SK-N-SH treated with all-trans-retinoic acid at 6 μM for 48 hours (cell line): Measurements from ENCODE around the gene OST4.
A peak's percentile ranks its signal among the peaks of the same experiment; 100 is the strongest.

Experiments
- ATAC-seq: fragments of 200-7000 bp; cut with Tn5 transposase; 3 replicates; pipeline ENCODE4 v1.9.1; 2020; ENCODE audit warnings: mild to moderate bottlenecking, moderate library complexity
- ARNTL ChIP-seq: fragments of 450-650 bp; formaldehyde crosslinking; IDR thresholded peaks from 2 replicates; pipeline ENCODE4 v1.5.0; 2020; ENCODE audit warnings: low read depth, mild to moderate bottlenecking, moderate library complexity, borderline replicate concordance
- BACH2 ChIP-seq: fragments of 250-450 bp; sonication (Bioruptor Pico); IDR thresholded peaks from 2 replicates; pipeline ENCODE4 v1.9.0; 2021; ENCODE audit warnings: mild to moderate bottlenecking, borderline replicate concordance
- CSDC2 ChIP-seq: fragments of 250-450 bp; sonication (Bioruptor Pico); IDR thresholded peaks from 2 replicates; pipeline ENCODE4 v1.5.0; 2020; ENCODE audit warnings: mild to moderate bottlenecking, moderate library complexity
- ESRRG ChIP-seq: fragments of 250-450 bp; sonication (Bioruptor Pico); IDR thresholded peaks from 2 replicates; pipeline ENCODE4 v1.6.1; 2021; ENCODE audit warnings: mild to moderate bottlenecking
- GLIS3 ChIP-seq: fragments of 250-450 bp; sonication (Bioruptor Pico); IDR thresholded peaks from 2 replicates; pipeline ENCODE4 v1.5.0; 2020; ENCODE audit warnings: mild to moderate bottlenecking, moderate library complexity
- ISL1 ChIP-seq: fragments of 250-450 bp; sonication (Bioruptor Pico); IDR thresholded peaks from 2 replicates; pipeline ENCODE4 v2.1.2; 2022; ENCODE audit warnings: mild to moderate bottlenecking, moderate library complexity
- PATZ1 ChIP-seq: fragments of 250-450 bp; sonication (Bioruptor Pico); IDR thresholded peaks from 2 replicates; pipeline ENCODE4 v1.8.0; 2020; ENCODE audit warnings: mild to moderate bottlenecking, moderate library complexity, borderline replicate concordance
- PPARA ChIP-seq: fragments of 250-450 bp; sonication (Bioruptor Pico); IDR thresholded peaks from 2 replicates; pipeline ENCODE4 v1.5.0; 2020; ENCODE audit warnings: mild to moderate bottlenecking, borderline replicate concordance
- RARB ChIP-seq: fragments of 250-450 bp; sonication (Bioruptor Pico); IDR thresholded peaks from 2 replicates; pipeline ENCODE4 v1.8.0; 2021; ENCODE audit warnings: mild to moderate bottlenecking, moderate library complexity
- SNAI2 ChIP-seq: fragments of 250-450 bp; sonication (Bioruptor Pico); IDR thresholded peaks from 2 replicates; pipeline ENCODE4 v1.5.0; 2020; ENCODE audit warnings: mild to moderate bottlenecking, moderate library complexity
- TCF4 ChIP-seq: fragments of 250-450 bp; sonication (Bioruptor Pico); IDR thresholded peaks from 2 replicates; pipeline ENCODE4 v1.8.0; 2021; ENCODE audit warnings: mild to moderate bottlenecking, moderate library complexity, borderline replicate concordance
- TOX ChIP-seq: fragments of 250-450 bp; sonication (Bioruptor Pico); IDR thresholded peaks from 2 replicates; pipeline ENCODE4 v1.8.0; 2021; ENCODE audit warnings: mild to moderate bottlenecking, moderate library complexity, borderline replicate concordance
- ZC3H10 ChIP-seq: fragments of 250-450 bp; sonication (Bioruptor Pico); IDR thresholded peaks from 2 replicates; pipeline ENCODE4 v1.5.1; 2021; ENCODE audit warnings: mild to moderate bottlenecking, moderate library complexity
- ZFP3 ChIP-seq: fragments of 250-450 bp; sonication (Bioruptor Pico); IDR thresholded peaks from 2 replicates; pipeline ENCODE4 v1.5.0; 2020; ENCODE audit warnings: mild to moderate bottlenecking, moderate library complexity
- ZFP30 ChIP-seq: fragments of 450-650 bp; formaldehyde crosslinking; IDR thresholded peaks from 2 replicates; pipeline ENCODE4 v1.5.0; 2022; ENCODE audit warnings: mild to moderate bottlenecking, moderate library complexity
- ZNF565 ChIP-seq: fragments of 450-650 bp; formaldehyde crosslinking; conservative IDR thresholded peaks from 2 replicates; pipeline ENCODE4 v1.5.0; 2020; ENCODE audit warnings: low read depth, mild to moderate bottlenecking, moderate library complexity
- ZNF70 ChIP-seq: fragments of 450-650 bp; formaldehyde crosslinking; IDR thresholded peaks from 2 replicates; pipeline ENCODE4 v1.5.0; 2020; ENCODE audit warnings: mild to moderate bottlenecking, moderate library complexity
- ZNF8 ChIP-seq: fragments of 450-650 bp; formaldehyde crosslinking; IDR thresholded peaks from 2 replicates; pipeline ENCODE4 v1.5.0; 2020; ENCODE audit warnings: mild to moderate bottlenecking, moderate library complexity
- TF ChIP-seq, protein P1 (sequence below): fragments of 250-450 bp; sonication (Bioruptor Pico); IDR thresholded peaks from 2 replicates; pipeline ENCODE4 v1.8.0; 2021; ENCODE audit warnings: low read depth, mild to moderate bottlenecking, moderate library complexity, borderline replicate concordance
- TF ChIP-seq, protein P2 (sequence below): fragments of 250-450 bp; sonication (Bioruptor Pico); IDR thresholded peaks from 2 replicates; pipeline ENCODE4 v1.5.0; 2020; ENCODE audit warnings: mild to moderate bottlenecking, moderate library complexity
- TF ChIP-seq, protein P3 (sequence below): fragments of 250-450 bp; sonication (Bioruptor Pico); IDR thresholded peaks from 2 replicates; pipeline ENCODE4 v1.5.1; 2020; ENCODE audit warnings: low read depth, mild to moderate bottlenecking, moderate library complexity

Gene OST4

GRCh38 chr2:27071990-27072830 is 756 bp upstream of the OST4 start:
- TF ChIP-seq BACH2 (no peak), ISL1 (peak; percentile 19; the same call in 1 of the 2 replicates), PATZ1 (CRISPR knock-in tag) (peak; percentile 78), TOX (CRISPR knock-in tag) (no peak), ZFP3 (CRISPR knock-in tag) (no peak), PPARA (CRISPR knock-in tag) (no peak), ESRRG (CRISPR knock-in tag) (no peak), ZFP30 (no peak), GLIS3 (CRISPR knock-in tag) (peak; percentile 11; the same call in 1 of the 2 replicates), ZNF565 (no peak), TCF4 (CRISPR knock-in tag) (peak; percentile 81; the same call in 1 of the 2 replicates), ZNF70 (peak; percentile 100), CSDC2 (no peak), ZNF8 (CRISPR knock-in tag) (no peak), SNAI2 (CRISPR knock-in tag) (no peak)
- TF ChIP-seq, protein P1, sequence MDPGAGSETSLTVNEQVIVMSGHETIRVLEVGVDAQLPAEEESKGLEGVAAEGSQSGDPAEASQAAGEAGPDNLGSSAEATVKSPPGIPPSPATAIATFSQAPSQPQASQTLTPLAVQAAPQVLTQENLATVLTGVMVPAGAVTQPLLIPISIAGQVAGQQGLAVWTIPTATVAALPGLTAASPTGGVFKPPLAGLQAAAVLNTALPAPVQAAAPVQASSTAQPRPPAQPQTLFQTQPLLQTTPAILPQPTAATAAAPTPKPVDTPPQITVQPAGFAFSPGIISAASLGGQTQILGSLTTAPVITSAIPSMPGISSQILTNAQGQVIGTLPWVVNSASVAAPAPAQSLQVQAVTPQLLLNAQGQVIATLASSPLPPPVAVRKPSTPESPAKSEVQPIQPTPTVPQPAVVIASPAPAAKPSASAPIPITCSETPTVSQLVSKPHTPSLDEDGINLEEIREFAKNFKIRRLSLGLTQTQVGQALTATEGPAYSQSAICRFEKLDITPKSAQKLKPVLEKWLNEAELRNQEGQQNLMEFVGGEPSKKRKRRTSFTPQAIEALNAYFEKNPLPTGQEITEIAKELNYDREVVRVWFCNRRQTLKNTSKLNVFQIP, result no peak
- TF ChIP-seq, protein P2, sequence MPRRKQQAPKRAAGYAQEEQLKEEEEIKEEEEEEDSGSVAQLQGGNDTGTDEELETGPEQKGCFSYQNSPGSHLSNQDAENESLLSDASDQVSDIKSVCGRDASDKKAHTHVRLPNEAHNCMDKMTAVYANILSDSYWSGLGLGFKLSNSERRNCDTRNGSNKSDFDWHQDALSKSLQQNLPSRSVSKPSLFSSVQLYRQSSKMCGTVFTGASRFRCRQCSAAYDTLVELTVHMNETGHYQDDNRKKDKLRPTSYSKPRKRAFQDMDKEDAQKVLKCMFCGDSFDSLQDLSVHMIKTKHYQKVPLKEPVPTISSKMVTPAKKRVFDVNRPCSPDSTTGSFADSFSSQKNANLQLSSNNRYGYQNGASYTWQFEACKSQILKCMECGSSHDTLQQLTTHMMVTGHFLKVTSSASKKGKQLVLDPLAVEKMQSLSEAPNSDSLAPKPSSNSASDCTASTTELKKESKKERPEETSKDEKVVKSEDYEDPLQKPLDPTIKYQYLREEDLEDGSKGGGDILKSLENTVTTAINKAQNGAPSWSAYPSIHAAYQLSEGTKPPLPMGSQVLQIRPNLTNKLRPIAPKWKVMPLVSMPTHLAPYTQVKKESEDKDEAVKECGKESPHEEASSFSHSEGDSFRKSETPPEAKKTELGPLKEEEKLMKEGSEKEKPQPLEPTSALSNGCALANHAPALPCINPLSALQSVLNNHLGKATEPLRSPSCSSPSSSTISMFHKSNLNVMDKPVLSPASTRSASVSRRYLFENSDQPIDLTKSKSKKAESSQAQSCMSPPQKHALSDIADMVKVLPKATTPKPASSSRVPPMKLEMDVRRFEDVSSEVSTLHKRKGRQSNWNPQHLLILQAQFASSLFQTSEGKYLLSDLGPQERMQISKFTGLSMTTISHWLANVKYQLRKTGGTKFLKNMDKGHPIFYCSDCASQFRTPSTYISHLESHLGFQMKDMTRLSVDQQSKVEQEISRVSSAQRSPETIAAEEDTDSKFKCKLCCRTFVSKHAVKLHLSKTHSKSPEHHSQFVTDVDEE (CRISPR knock-in tag), result peak; percentile 48; the same call in 1 of the 2 replicates
- TF ChIP-seq, protein P3, sequence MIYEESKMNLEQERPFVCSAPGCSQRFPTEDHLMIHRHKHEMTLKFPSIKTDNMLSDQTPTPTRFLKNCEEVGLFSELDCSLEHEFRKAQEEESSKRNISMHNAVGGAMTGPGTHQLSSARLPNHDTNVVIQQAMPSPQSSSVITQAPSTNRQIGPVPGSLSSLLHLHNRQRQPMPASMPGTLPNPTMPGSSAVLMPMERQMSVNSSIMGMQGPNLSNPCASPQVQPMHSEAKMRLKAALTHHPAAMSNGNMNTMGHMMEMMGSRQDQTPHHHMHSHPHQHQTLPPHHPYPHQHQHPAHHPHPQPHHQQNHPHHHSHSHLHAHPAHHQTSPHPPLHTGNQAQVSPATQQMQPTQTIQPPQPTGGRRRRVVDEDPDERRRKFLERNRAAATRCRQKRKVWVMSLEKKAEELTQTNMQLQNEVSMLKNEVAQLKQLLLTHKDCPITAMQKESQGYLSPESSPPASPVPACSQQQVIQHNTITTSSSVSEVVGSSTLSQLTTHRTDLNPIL (CRISPR knock-in tag), result no peak
- TF ChIP-seq, all 23 proteins: peak for 6
- peak; percentile 75 for ATAC-seq

GRCh38 chr2:27070653-27071276 is 689 bp downstream of the OST4 start:
- ATAC-seq, result peak; percentile 0; the same call in 2 of the 3 replicates
- TF ChIP-seq ZNF565 (no peak), ARNTL (CRISPR knock-in tag) (no peak), ZNF70 (no peak), ISL1 (no peak), ZFP30 (no peak)
- TF ChIP-seq, protein P1, result no peak

DNA sequence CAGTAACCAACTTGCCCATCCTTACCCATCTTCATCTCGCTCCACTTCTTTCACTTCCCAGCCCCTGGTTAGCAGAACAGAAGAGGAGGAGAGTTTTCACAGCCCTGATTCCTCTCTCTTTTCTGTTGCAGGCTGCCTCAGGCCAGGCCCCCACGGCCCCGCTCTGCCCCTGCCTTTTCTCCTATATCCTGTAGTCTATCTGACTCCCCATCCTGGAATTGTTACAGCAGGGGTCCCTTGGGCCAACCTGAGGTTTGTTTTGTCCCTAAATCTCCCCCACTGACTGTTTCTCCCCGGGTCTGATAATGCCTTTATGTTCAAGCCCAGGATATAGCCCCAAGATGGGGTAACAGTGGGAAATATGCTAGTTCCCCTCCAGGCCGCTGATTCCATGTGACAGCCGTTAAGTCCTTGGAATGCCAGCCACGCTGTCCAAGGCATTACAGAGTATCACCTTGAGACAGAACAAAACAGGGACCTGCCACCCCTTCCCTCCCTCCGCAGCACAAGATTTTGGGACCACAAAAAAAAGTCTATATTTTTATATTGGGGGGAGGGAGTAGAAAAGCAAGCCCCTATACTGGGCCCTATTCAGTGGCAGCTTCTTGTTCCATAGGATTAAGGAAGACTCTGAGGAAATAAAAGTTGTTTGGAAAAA is 1.4 kb downstream of the OST4 start:
- no peak for ATAC-seq
- TF ChIP-seq ZC3H10, result no peak
- TF ChIP-seq SNAI2 (CRISPR knock-in tag), result no peak
- TF ChIP-seq ZFP3 (CRISPR knock-in tag), result no peak
- TF ChIP-seq RARB, result no peak
- no peak for TF ChIP-seq ZNF8 (CRISPR knock-in tag)
- no peak for TF ChIP-seq BACH2
- TF ChIP-seq, protein P1, result no peak
- TF ChIP-seq, protein P3 (CRISPR knock-in tag), result no peak
- TF ChIP-seq GLIS3 (CRISPR knock-in tag), result no peak
- no peak for TF ChIP-seq ZFP30
